ENCODE results near the gene TAGLN2. TPM values are rescaled to one million over a fixed set of nuclear protein-coding genes. Genes with fewer than 3 reads are reported as not detected.

Gene TAGLN2
- total RNA-seq, 4 donors from 2014 or later = 104 to 170 (median 151) TPM

DNA sequence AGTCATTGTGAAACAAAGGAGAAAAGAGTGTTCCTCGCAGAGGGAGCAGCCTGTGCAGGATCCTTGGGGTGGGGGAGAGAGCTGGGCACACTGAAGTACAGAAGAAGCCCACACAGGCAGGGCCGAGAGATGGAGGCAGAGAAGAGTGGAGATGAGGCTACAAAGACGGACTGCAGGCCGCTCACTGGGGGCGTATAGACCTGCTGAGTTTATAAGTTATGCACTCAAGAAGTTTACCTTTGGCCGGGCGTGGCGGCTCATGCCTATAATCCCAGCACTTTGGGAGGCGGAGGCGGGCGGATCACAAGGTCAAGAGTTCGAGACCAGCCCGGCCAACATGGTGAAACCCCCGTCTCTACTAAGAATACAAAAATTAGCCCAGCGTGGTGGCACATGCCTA, 36.3 kb upstream of the TAGLN2 start:
- WGBS, 2 donors = 89 to 93% methylated on average over 15 of the region's 15 CpGs
- no peak for DNase-seq
- no peaks in the 10 kb centered on the region for H3K36me3 ChIP-seq
- no peaks in the 10 kb centered on the region for H3K4me1 ChIP-seq
- intact Hi-C loops (cut with DNase I) = no loop called here
- no peak overlapping the region for H3K4me3 ChIP-seq (replicated peaks in 1 of 3)
- H3K27me3 ChIP-seq = no peaks in the 10 kb centered on the region
- TF ChIP-seq POLR2A (IDR thresholded peaks at IDR 0.05) (no peak), CTCF (IDR thresholded peaks at IDR 0.05) (no peak)
- H3K9me3 ChIP-seq = no peaks in the 10 kb centered on the region
- no peak overlapping the region for H3K27ac ChIP-seq

- TF ChIP-seq POLR2A (IDR thresholded peaks at IDR 0.05) (no peak), CTCF (IDR thresholded peaks at IDR 0.05) (no peak)
- DNase-seq = no peak
- Histone ChIP-seq H3K4me3 (replicated peaks in 1 of 3) (no peak overlapping the region), H3K36me3 (no peaks in the 10 kb centered on the region), H3K27me3 (no peaks in the 10 kb centered on the region), H3K4me1 (no peaks in the 10 kb centered on the region), H3K9me3 (no peaks in the 10 kb centered on the region), H3K27ac (no peak overlapping the region)
- intact Hi-C loops (cut with DNase I) = no loop called here
- 65 to 75% methylated on average over 5 of the region's 5 CpGs for WGBS, 2 donors
Measured at GRCh38 chr1:159960721-159961381, 35.5 kb upstream of the TAGLN2 start.

- no peaks in the 10 kb centered on the region for H3K9me3 ChIP-seq
- no peaks in the 10 kb centered on the region for H3K4me1 ChIP-seq
- H3K4me3 ChIP-seq (replicated peaks in 1 of 3) = no peak overlapping the region
- no peak for DNase-seq
- no peaks in the 10 kb centered on the region for H3K36me3 ChIP-seq
- H3K27ac ChIP-seq = no peak overlapping the region
- WGBS, 2 donors = 62 to 69% methylated on average over 4 of the region's 4 CpGs
- no peak for TF ChIP-seq CTCF (IDR thresholded peaks at IDR 0.05)
- TF ChIP-seq POLR2A (IDR thresholded peaks at IDR 0.05) = no peak
- H3K27me3 ChIP-seq = no peaks in the 10 kb centered on the region
- intact Hi-C loops (cut with DNase I) = no loop called here
Measured at GRCh38 chr1:159959451-159959850, 34.1 kb upstream of the TAGLN2 start.

DNA sequence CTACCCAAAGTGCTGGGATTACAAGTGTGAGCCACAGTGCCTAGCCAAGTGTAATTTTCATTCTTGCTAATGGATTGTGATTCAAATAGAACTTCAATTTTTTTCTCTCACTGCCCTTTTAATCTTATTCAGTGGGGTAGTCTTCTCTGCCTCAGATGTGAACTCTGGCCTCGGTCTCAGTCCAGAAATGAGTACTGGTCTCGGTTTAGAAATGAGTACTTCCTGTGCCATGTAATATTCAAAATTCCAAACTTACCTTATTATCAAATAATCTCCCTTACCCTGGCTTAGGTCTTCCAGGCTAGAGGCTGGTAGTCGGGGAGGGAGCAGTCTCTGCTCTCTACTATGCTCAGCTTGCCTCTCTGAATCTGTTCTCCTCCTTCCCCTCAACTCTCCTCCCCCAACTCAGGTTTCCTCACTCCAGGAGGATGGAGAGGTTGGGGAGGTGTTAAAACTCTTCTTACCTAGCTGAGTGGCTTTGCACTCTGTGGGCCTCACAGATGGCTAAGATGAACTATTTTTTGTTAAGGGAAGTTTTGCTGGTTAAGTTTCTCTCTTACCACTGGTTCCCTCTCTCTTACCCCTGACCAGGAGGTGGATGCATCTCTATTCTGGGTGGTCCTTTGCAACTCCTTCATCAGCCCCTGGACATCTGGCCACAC, 33.5 kb upstream of the TAGLN2 start:
- H3K36me3 ChIP-seq = no peaks in the 10 kb centered on the region
- no peak for TF ChIP-seq POLR2A (IDR thresholded peaks at IDR 0.05)
- no peak for TF ChIP-seq CTCF (IDR thresholded peaks at IDR 0.05)
- H3K27ac ChIP-seq = no peak overlapping the region
- no peaks in the 10 kb centered on the region for H3K27me3 ChIP-seq
- intact Hi-C loops (cut with DNase I) = no loop called here
- WGBS, 2 donors = 50 to 55% methylated on average over 3 of the region's 3 CpGs
- no peak overlapping the region for H3K4me3 ChIP-seq (replicated peaks in 1 of 3)
- H3K9me3 ChIP-seq = no peaks in the 10 kb centered on the region
- DNase-seq = no peak
- H3K4me1 ChIP-seq = no peaks in the 10 kb centered on the region

DNA sequence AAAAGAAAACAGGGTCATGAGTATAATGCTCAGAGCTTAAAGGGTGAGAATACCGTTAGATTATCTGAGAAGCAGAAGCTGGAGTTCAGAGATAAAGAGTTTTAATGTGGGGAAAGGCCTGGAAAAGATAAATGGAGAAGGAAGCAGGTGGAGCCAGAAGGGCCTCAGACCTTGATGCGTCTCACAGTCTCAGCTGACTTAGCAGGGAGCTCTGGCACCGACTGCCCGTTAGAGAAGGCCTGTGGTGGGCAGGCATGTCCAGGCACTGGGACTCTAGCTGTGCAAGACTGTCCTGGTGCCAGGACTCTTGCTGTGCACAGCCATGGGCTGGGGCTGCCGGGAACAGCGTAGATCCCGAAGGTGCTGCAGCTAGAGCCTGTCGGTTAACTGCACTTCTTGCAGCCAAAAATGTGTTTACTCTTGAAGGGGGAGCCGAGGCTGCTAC, 32.5 kb upstream of the TAGLN2 start:
- 63 to 64% methylated on average over 9 of the region's 9 CpGs for WGBS, 2 donors
- no peaks in the 10 kb centered on the region for H3K9me3 ChIP-seq
- H3K27me3 ChIP-seq = no peaks in the 10 kb centered on the region
- intact Hi-C loops (cut with DNase I) = no loop called here
- H3K4me3 ChIP-seq (replicated peaks in 1 of 3) = no peak overlapping the region
- no peaks in the 10 kb centered on the region for H3K4me1 ChIP-seq
- no peaks in the 10 kb centered on the region for H3K36me3 ChIP-seq
- no peak overlapping the region for H3K27ac ChIP-seq
- TF ChIP-seq CTCF (IDR thresholded peaks at IDR 0.05) (no peak), POLR2A (IDR thresholded peaks at IDR 0.05) (no peak)
- no peak for DNase-seq
